ENCODE results near the gene TNNT3.
"Not testable (repeated sequence)": the region's sequence is repeated elsewhere in the genome, so short reads cannot be mapped to it uniquely, and the experiment has no call there.

DNA sequence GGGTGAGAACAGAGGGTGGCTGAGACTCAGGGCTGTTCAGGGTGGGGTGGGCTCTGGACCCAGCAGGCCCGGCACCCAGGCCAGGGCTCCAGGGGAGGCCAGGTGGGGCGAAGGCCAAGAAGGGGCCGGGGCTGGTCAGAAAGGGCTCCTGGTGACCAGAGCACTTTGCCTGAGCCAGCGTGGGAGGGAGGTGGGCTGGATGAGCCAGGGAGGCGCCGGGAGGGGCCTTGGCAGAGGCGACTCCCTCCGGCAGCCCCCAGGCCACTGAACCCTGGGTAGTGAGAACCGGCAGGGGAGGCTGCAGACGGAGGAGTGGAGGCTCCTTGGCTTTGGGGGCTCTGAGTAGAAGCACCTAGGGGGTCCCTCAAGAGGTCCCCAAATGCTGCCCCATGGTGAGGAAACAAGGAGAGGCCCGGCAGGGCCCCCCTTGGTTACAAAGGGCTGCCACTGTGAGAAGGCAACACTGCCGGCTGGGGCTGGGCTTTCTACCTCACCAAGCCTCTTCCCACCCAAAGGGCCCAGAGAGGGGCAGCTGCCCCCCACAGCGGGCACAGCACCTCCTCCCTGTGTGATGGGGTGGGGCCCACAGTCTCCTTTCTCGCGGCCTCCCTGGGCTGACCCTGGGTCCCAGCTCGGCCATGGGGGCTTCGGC, 44.9 kb upstream of the TNNT3 start:
- not testable (repeated sequence) for TF ChIP-seq CTCF, POLR2AphosphoS5, EP300 (IDR thresholded peaks at IDR 0.05)
